ENCODE data around the gene NCAPG2. TPM values are rescaled to one million over a fixed set of nuclear protein-coding genes. Genes with fewer than 3 reads are reported as not detected.

The NCAPG2 gene
- total and polyA plus RNA-seq, 2 experiments from 2014 or later = 38.7 to 91.2 TPM

- TF ChIP-seq POLR2AphosphoS5 (IDR thresholded peaks at IDR 0.05; ENCODE audit: low read depth) = 0 out of 2 replicates have a peak, but pooled peaks have one; percentile 14
- TF ChIP-seq ZNF331 (CRISPR knock-in tag; IDR thresholded peaks at IDR 0.05; ENCODE audit: low read depth) = no peak
- H3K27ac ChIP-seq (ENCODE audit: low read depth) = no peak overlapping the region
- H3K4me2 ChIP-seq = no peak overlapping the region
- no peaks in the 10 kb centered on the region for H3K79me2 ChIP-seq (replicated peaks; ENCODE audit: insufficient read depth)
- Mint-ChIP-seq H3K27ac (no peak overlapping the region), H3K4me3 (no peak overlapping the region), H3K9me3 (no peaks in the 10 kb centered on the region), H3K4me1 (peaks cover 34% of the 10 kb centered on the region), H3K27me3 (ENCODE audit: insufficient read depth, low read depth, poor library complexity) (peaks cover 8% of the 10 kb centered on the region), H3K36me3 (ENCODE audit: low read depth) (peaks cover 12% of the 10 kb centered on the region)
- H3K4me3 ChIP-seq = no peak overlapping the region
- ATAC-seq (no peak), DNase-seq (ENCODE audit: low spot score) (no peak)
- no peaks in the 10 kb centered on the region; the same call in 1 of the 2 replicates for H4K20me1 ChIP-seq (replicated peaks; ENCODE audit: insufficient read depth)
- H3K36me3 ChIP-seq (ENCODE audit: insufficient read depth) = no peaks in the 10 kb centered on the region
- no peaks in the 10 kb centered on the region for H3K27me3 ChIP-seq (ENCODE audit: insufficient read depth)
- H3K4me1 ChIP-seq (ENCODE audit: insufficient read depth) = peaks cover 9% of the 10 kb centered on the region
- H2AFZ ChIP-seq = no peak overlapping the region
- 0 out of 2 replicates have a peak, but pooled peaks cover 4% of the 10 kb centered on the region for H3K9me2 ChIP-seq (ENCODE audit: insufficient read depth)
- H3F3A ChIP-seq (replicated peaks; ENCODE audit: low read depth) = 0 out of 2 replicates have a peak, but pooled peaks cover 4% of the 10 kb centered on the region
Observed at GRCh38 chr7:158729646-158730382, 25.2 kb upstream of the NCAPG2 start.

DNA sequence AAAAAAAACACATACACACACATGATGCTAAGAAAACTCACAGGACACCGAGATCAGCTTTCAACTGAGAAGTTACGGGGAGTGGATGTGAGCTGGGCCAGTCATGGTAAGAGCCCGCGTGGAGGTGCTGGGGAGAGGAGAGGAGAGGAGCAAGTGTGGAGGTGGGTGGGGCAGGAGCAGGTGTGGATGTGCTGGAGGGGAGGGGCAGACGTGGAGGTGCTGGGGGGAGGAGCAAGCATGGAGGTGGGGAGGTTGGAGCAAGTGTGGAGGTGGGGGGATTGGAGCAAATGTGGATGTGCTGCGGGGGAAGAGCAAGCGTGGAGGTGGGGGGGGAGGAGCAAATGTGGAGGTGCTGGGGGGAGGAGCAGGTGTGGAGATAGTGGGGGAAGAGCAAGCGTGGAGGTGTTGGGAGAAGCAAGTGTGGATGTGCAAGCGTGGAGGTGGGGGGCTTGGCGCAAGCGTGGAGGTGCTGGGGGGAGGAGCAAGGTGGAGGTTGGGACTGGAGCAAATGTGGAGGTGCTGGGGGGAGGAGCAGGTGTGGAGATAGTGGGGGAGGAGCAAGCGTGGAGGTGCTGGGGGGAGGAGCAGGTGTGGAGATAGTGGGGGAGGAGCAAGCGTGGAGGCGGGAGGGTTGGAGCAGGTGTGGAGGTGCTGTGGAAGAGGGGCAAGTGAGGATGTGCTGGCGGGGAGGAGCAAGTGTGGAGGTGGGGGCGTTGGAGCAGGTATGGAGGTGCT is 24.5 kb upstream of the NCAPG2 start:
- H3K9me3 Mint-ChIP-seq = no peaks in the 10 kb centered on the region
- no peak; the same call in 2 of the 3 replicates for ATAC-seq
- no peak overlapping the region for H3K27ac ChIP-seq (ENCODE audit: low read depth)
- no peak overlapping the region; the same call in 1 of the 2 replicates for H3K27ac Mint-ChIP-seq
- H3K4me3 ChIP-seq = no peak overlapping the region
- H3K79me2 ChIP-seq (replicated peaks; ENCODE audit: insufficient read depth) = no peaks in the 10 kb centered on the region
- no peak overlapping the region for H3K4me2 ChIP-seq
- H3K27me3 Mint-ChIP-seq (ENCODE audit: insufficient read depth, low read depth, poor library complexity) = peaks cover 8% of the 10 kb centered on the region
- H3K27me3 ChIP-seq (ENCODE audit: insufficient read depth) = no peaks in the 10 kb centered on the region
- H3K36me3 ChIP-seq (ENCODE audit: insufficient read depth) = no peaks in the 10 kb centered on the region
- H3K4me1 Mint-ChIP-seq = peaks cover 34% of the 10 kb centered on the region
- 0 out of 2 replicates have a peak, but pooled peaks cover 4% of the 10 kb centered on the region for H3F3A ChIP-seq (replicated peaks; ENCODE audit: low read depth)
- no peak overlapping the region for H3K4me3 Mint-ChIP-seq
- no peak overlapping the region for H2AFZ ChIP-seq
- H4K20me1 ChIP-seq (replicated peaks; ENCODE audit: insufficient read depth) = no peaks in the 10 kb centered on the region; the same call in 1 of the 2 replicates
- H3K9me2 ChIP-seq (ENCODE audit: insufficient read depth) = 0 out of 2 replicates have a peak, but pooled peaks cover 4% of the 10 kb centered on the region
- peaks cover 11% of the 10 kb centered on the region for H3K36me3 Mint-ChIP-seq (ENCODE audit: low read depth)
- peaks cover 9% of the 10 kb centered on the region for H3K4me1 ChIP-seq (ENCODE audit: insufficient read depth)
- DNase-seq (ENCODE audit: low spot score) = no peak
- no peak for TF ChIP-seq POLR2AphosphoS5 (IDR thresholded peaks at IDR 0.05; ENCODE audit: low read depth)
- TF ChIP-seq NANOG (IDR thresholded peaks at IDR 0.05; ENCODE audit: borderline replicate concordance) = no peak
- no peak for TF ChIP-seq EZH2 (IDR thresholded peaks at IDR 0.05; ENCODE audit: low read depth, unreplicated experiment)
- TF ChIP-seq EZH2phosphoT487 (IDR thresholded peaks at IDR 0.05; ENCODE audit: unreplicated experiment) = no peak
- no peak for TF ChIP-seq JUNB (IDR thresholded peaks at IDR 0.05; ENCODE audit: unreplicated experiment)
- no peak for TF ChIP-seq STAT1 (IDR thresholded peaks at IDR 0.05; ENCODE audit: unreplicated experiment)
- TF ChIP-seq, protein P1, sequence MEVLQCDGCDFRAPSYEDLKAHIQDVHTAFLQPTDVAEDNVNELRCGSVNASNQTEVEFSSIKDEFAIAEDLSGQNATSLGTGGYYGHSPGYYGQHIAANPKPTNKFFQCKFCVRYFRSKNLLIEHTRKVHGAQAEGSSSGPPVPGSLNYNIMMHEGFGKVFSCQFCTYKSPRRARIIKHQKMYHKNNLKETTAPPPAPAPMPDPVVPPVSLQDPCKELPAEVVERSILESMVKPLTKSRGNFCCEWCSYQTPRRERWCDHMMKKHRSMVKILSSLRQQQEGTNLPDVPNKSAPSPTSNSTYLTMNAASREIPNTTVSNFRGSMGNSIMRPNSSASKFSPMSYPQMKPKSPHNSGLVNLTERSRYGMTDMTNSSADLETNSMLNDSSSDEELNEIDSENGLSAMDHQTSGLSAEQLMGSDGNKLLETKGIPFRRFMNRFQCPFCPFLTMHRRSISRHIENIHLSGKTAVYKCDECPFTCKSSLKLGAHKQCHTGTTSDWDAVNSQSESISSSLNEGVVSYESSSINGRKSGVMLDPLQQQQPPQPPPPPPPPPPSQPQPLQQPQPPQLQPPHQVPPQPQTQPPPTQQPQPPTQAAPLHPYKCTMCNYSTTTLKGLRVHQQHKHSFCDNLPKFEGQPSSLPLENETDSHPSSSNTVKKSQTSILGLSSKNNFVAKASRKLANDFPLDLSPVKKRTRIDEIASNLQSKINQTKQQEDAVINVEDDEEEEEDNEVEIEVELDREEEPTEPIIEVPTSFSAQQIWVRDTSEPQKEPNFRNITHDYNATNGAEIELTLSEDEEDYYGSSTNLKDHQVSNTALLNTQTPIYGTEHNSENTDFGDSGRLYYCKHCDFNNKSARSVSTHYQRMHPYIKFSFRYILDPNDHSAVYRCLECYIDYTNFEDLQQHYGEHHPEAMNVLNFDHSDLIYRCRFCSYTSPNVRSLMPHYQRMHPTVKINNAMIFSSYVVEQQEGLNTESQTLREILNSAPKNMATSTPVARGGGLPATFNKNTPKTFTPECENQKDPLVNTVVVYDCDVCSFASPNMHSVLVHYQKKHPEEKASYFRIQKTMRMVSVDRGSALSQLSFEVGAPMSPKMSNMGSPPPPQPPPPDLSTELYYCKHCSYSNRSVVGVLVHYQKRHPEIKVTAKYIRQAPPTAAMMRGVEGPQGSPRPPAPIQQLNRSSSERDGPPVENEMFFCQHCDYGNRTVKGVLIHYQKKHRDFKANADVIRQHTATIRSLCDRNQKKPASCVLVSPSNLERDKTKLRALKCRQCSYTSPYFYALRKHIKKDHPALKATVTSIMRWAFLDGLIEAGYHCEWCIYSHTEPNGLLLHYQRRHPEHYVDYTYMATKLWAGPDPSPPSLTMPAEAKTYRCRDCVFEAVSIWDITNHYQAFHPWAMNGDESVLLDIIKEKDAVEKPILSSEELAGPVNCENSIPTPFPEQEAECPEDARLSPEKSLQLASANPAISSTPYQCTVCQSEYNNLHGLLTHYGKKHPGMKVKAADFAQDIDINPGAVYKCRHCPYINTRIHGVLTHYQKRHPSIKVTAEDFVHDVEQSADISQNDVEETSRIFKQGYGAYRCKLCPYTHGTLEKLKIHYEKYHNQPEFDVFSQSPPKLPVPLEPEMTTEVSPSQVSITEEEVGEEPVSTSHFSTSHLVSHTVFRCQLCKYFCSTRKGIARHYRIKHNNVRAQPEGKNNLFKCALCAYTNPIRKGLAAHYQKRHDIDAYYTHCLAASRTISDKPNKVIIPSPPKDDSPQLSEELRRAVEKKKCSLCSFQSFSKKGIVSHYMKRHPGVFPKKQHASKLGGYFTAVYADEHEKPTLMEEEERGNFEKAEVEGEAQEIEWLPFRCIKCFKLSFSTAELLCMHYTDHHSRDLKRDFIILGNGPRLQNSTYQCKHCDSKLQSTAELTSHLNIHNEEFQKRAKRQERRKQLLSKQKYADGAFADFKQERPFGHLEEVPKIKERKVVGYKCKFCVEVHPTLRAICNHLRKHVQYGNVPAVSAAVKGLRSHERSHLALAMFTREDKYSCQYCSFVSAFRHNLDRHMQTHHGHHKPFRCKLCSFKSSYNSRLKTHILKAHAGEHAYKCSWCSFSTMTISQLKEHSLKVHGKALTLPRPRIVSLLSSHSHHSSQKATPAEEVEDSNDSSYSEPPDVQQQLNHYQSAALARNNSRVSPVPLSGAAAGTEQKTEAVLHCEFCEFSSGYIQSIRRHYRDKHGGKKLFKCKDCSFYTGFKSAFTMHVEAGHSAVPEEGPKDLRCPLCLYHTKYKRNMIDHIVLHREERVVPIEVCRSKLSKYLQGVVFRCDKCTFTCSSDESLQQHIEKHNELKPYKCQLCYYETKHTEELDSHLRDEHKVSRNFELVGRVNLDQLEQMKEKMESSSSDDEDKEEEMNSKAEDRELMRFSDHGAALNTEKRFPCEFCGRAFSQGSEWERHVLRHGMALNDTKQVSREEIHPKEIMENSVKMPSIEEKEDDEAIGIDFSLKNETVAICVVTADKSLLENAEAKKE (CRISPR knock-in tag; IDR thresholded peaks at IDR 0.05) = no peak
- TF ChIP-seq CREB1 (CRISPR knock-in tag; IDR thresholded peaks at IDR 0.05; ENCODE audit: low read depth) = no peak
- no peak for TF ChIP-seq ETS1 (IDR thresholded peaks at IDR 0.05)
- TF ChIP-seq ZNF114 (CRISPR knock-in tag; IDR thresholded peaks at IDR 0.05) = no peak
- no peak for TF ChIP-seq ZNF331 (CRISPR knock-in tag; IDR thresholded peaks at IDR 0.05; ENCODE audit: low read depth)

Data from GM23338 (cell line).